BE2C (cell line): ENCODE measurements around the gene RBM20.
A peak's percentile ranks its signal among the peaks of the same experiment; 100 is the strongest.

ENCODE experiments used
- DNase-seq: peaks from one replicate; pipeline ENCODE4 v3.0.0-alpha.2; 2020
- H3K27me3 ChIP-seq: fragments of 250-450 bp; sonication (Bioruptor Pico); 2 replicates; pipeline ENCODE4 v1.5.1; 2020; ENCODE audit warnings: mild to moderate bottlenecking
- H3K36me3 ChIP-seq: fragments of 250-450 bp; sonication (Bioruptor Pico); 2 replicates; pipeline ENCODE4 v1.5.1; 2020; ENCODE audit warnings: mild to moderate bottlenecking
- H3K4me1 ChIP-seq: fragments of 250-450 bp; sonication (Bioruptor Pico); 2 replicates; pipeline ENCODE4 v1.5.1; 2020
- H3K4me3 ChIP-seq: 2 replicates; pipeline ENCODE4 v1.5.1; 2011; ENCODE audit warnings: low read depth, low read length
- H3K9me3 ChIP-seq: fragments of 250-450 bp; sonication (Bioruptor Pico); 2 replicates; pipeline ENCODE4 v1.5.1; 2020
- TF ChIP-seq, protein P1 (sequence below): IDR thresholded peaks from 2 replicates; pipeline ENCODE4 v1.5.1; 2012; ENCODE audit warnings: mild to moderate bottlenecking, low read depth, low read length

Gene RBM20

DNA sequence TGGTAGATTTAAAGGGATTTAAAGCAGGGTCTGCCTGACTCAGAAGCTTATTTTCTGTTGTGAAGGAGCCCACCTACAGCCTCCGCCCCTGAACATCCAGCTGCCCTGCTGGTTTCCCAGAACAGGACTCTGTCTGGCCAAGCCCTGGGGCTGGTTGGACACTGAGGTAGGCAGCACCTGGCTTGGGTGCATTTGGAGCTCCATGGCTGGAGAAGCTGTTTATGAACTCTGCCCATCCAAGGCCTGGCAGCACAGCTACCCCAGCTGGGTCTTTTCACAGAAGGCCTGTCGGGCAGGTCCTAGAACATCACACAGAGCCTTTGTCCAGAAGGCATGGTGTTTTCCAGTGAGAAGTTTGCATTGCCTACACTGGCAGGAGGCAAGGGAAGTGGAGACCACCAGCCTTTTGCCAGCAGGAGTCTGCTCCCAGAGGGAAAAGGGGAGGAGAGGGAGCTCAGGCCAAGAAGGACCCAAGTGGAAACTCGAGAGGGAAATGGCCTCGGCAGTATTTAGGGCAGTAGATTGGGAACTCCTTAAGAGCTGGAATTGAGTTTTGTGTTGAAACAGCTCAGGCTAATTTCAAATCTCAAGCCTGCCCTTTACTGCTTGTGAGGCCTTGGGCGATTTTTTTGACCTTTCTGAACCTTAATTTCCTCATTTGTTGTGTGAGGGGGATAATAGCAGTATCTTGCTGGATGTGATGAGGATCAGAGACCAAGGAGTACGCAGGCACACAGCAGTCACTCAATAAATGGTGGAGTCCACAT lies 215.3 kb downstream of the RBM20 start:
- H3K9me3 ChIP-seq: no peaks in the 10 kb centered on the region
- no peak for DNase-seq
- H3K4me1 ChIP-seq: peaks cover 20% of the 10 kb centered on the region
- H3K27me3 ChIP-seq: no peaks in the 10 kb centered on the region
- no peaks in the 10 kb centered on the region for H3K36me3 ChIP-seq
- TF ChIP-seq, protein P1, sequence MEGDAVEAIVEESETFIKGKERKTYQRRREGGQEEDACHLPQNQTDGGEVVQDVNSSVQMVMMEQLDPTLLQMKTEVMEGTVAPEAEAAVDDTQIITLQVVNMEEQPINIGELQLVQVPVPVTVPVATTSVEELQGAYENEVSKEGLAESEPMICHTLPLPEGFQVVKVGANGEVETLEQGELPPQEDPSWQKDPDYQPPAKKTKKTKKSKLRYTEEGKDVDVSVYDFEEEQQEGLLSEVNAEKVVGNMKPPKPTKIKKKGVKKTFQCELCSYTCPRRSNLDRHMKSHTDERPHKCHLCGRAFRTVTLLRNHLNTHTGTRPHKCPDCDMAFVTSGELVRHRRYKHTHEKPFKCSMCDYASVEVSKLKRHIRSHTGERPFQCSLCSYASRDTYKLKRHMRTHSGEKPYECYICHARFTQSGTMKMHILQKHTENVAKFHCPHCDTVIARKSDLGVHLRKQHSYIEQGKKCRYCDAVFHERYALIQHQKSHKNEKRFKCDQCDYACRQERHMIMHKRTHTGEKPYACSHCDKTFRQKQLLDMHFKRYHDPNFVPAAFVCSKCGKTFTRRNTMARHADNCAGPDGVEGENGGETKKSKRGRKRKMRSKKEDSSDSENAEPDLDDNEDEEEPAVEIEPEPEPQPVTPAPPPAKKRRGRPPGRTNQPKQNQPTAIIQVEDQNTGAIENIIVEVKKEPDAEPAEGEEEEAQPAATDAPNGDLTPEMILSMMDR: no peak
- H3K4me3 ChIP-seq: no peak overlapping the region

DNA sequence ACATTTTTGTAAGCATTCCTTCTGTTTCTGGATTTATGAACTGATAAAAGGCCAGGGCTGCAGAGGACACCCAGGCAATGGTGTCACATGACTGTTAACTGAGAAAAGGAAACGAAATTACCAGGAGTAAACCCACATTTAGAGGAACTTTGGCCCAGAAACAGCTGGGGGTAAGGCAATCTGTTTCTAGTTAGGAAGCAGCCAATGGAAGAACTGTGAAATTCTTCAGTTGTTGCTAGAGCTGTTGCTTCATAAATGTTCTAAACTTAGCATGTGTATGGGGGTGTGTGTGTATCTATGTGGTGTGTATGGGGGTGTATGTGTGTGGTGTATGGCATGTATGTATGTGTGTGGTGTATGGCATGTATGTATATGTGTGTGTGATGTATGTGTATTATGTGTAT lies 215.8 kb downstream of the RBM20 start:
- Histone ChIP-seq H3K9me3 (no peaks in the 10 kb centered on the region), H3K36me3 (no peaks in the 10 kb centered on the region), H3K4me1 (peaks cover 20% of the 10 kb centered on the region), H3K27me3 (no peaks in the 10 kb centered on the region), H3K4me3 (no peak overlapping the region)
- TF ChIP-seq, protein P1: no peak
- no peak for DNase-seq

DNA sequence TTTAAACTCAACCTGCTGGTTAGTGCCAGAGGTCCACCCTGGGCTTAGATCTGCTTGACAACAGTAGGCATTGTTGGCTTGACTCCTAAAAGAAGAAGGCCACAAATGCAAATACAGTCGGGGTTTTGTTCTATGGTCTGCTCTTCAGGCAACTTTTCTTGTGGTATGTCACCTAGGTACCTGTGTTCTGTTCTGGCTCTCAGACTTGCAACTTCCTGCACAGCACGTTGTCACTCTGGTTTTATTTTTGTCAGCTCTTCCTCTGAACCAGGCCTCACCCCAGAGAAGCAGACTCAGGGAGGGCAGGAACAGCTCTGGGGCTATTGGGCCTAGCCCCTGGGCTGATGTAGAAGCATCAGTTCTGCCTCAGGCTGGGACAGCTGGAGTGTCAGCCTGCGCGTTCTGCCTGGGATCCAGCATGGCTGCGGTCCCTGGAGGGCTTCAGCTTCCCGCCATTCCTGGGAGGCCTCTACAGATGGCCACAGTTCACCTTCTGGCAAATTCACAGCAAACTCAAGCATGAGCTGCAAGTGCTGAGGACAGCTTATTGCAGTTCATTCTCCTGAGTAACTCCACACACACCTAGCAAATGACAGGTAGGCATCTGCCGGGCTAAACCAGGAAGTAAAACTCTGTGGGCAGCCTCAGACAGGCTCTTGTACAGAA lies 216.6 kb downstream of the RBM20 start:
- Histone ChIP-seq H3K4me1 (peaks cover 20% of the 10 kb centered on the region), H3K4me3 (no peak overlapping the region), H3K9me3 (no peaks in the 10 kb centered on the region), H3K27me3 (no peaks in the 10 kb centered on the region), H3K36me3 (no peaks in the 10 kb centered on the region)
- peak; percentile 40 for DNase-seq
- TF ChIP-seq, protein P1: no peak

DNA sequence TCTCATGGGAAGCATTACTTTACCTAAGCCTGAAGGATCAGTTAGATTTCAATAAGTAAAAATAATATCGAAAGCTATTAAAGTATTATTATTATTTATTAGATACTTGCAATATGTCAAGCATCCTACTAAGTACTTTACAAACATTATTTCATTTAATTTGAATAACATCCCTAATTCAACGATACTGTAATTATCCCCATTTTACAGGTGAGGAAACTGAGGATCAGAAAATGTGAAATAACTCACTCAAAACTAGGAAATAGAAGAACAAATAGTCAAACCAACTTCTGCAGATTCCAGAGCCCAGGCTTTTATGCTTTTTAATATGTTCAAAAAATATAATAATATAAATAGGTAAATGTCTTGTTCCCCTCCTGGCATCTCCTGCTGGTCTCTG lies 217.3 kb downstream of the RBM20 start:
- Histone ChIP-seq H3K4me3 (no peak overlapping the region), H3K4me1 (peaks cover 22% of the 10 kb centered on the region), H3K9me3 (no peaks in the 10 kb centered on the region), H3K36me3 (no peaks in the 10 kb centered on the region), H3K27me3 (no peaks in the 10 kb centered on the region)
- DNase-seq: no peak
- TF ChIP-seq, protein P1: no peak

DNA sequence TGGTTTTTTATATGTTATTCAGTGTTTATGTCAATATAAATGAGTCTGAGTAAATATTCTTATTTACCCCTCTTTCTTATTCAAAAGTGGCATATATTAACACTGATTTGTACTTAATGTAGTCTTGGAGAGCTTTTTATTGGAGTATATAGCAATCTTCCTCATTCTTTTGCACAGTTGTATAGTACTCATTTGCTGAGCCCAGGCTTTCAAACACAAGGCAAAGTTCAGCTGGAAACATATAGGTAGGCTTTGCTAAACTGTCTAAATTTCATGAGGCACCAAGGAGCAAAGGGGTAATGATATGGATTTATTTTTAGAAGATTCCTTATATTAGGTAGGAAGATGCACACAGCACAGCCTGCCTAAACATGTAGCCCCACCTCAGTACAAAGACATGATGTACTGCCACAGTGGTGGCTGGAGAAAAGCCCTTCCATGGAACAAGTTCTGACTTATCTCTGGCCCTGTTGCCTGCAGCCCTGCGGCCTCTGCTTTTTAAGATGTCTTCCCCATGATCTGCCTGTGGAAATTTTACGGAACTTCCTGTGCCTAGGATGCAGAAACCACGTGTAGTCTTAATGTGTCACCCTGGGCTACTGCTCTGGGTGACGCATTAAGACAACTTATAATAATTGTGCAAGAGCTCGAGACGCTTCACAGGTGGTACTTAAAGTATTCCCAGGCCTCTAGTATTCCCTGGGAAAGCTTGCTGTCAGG lies 218.0 kb downstream of the RBM20 start:
- DNase-seq: no peak
- Histone ChIP-seq H3K9me3 (no peaks in the 10 kb centered on the region), H3K4me3 (no peak overlapping the region), H3K27me3 (no peaks in the 10 kb centered on the region), H3K36me3 (no peaks in the 10 kb centered on the region), H3K4me1 (peaks cover 26% of the 10 kb centered on the region)
- TF ChIP-seq, protein P1: no peak
